PC-9 (cell line): ENCODE results near the gene ORC5.

Experiments
- EZH2 ChIP-seq: fragments of 200-600 bp; sonication (generic); IDR thresholded peaks from 2 replicates; pipeline ENCODE4 v1.8.0; 2017; ENCODE audit warnings: antibody characterized with exemption, low read depth
- TF ChIP-seq, protein P1 (sequence below): fragments of 200-600 bp; sonication (generic); conservative IDR thresholded peaks from 2 replicates; pipeline ENCODE4 v1.6.1; 2017; ENCODE audit warnings: mixed run types, antibody characterized with exemption, mild to moderate bottlenecking, moderate library complexity

GRCh38 chr7:104152468-104152867, 55.3 kb downstream of the ORC5 start:
- TF ChIP-seq, protein P1, sequence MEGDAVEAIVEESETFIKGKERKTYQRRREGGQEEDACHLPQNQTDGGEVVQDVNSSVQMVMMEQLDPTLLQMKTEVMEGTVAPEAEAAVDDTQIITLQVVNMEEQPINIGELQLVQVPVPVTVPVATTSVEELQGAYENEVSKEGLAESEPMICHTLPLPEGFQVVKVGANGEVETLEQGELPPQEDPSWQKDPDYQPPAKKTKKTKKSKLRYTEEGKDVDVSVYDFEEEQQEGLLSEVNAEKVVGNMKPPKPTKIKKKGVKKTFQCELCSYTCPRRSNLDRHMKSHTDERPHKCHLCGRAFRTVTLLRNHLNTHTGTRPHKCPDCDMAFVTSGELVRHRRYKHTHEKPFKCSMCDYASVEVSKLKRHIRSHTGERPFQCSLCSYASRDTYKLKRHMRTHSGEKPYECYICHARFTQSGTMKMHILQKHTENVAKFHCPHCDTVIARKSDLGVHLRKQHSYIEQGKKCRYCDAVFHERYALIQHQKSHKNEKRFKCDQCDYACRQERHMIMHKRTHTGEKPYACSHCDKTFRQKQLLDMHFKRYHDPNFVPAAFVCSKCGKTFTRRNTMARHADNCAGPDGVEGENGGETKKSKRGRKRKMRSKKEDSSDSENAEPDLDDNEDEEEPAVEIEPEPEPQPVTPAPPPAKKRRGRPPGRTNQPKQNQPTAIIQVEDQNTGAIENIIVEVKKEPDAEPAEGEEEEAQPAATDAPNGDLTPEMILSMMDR = no peak
- TF ChIP-seq EZH2 = no peak
